ENCODE data around the gene CETP.

Gene CETP

DNA sequence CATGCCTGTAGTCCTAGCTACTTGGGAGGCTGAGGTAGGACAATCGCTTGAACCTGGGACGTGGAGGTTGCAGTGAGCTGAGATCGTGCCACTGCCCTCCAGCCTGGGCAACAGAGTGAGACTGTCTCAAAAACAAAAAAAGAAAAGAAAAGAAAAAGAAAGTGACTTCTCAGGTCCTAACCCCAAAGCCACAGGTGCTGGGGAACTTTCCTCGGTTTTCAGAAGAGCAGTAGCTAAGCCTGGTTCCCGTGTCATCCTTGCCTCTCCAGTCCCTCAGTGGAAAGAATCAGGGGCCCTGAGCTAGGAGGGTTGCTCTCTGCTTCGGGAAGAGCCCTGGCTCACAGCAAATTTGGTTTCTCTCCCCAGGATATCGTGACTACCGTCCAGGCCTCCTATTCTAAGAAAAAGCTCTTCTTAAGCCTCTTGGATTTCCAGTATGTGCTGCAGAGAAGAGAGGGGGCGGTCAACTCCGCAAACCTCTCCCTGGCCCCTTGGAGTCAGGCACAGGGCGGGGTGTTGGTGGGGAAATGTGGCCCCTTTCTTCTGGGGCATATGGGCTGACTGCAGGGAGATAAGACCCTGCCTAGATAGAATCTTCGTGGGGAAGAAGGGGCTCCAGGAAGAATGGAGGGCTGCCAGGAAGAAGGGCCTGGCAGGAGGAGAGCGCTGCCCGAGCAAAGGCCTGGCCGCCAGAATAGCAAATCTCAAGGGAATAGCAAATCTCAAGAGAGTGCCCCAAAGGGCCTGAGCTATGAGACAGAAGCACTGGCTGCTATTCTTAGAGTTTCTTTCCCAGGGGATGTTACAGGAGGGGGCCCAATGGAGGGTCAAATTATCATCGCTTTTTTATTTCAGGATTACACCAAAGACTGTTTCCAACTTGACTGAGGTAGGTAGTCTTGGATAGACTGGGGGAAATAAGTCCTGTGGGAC is 19.3 kb downstream of the CETP start:
- Histone ChIP-seq H3K9ac (no peak overlapping the region), H3K27ac (no peak overlapping the region), H3K36me3 (ENCODE audit: control insufficient read depth, insufficient read depth, low read length) (no peaks in the 10 kb centered on the region), H3K9me3 (ENCODE audit: control insufficient read depth, low read length) (no peaks in the 10 kb centered on the region), H3K4me2 (ENCODE audit: low read length) (no peak overlapping the region), H2AFZ (no peak overlapping the region), H3K4me1 (no peaks in the 10 kb centered on the region), H3K4me3 (ENCODE audit: low read depth, low read length) (no peak overlapping the region), H3K27me3 (ENCODE audit: control insufficient read depth, insufficient read depth, low read length) (no peaks in the 10 kb centered on the region), H3K79me2 (no peaks in the 10 kb centered on the region)
- TF ChIP-seq, protein P1, sequence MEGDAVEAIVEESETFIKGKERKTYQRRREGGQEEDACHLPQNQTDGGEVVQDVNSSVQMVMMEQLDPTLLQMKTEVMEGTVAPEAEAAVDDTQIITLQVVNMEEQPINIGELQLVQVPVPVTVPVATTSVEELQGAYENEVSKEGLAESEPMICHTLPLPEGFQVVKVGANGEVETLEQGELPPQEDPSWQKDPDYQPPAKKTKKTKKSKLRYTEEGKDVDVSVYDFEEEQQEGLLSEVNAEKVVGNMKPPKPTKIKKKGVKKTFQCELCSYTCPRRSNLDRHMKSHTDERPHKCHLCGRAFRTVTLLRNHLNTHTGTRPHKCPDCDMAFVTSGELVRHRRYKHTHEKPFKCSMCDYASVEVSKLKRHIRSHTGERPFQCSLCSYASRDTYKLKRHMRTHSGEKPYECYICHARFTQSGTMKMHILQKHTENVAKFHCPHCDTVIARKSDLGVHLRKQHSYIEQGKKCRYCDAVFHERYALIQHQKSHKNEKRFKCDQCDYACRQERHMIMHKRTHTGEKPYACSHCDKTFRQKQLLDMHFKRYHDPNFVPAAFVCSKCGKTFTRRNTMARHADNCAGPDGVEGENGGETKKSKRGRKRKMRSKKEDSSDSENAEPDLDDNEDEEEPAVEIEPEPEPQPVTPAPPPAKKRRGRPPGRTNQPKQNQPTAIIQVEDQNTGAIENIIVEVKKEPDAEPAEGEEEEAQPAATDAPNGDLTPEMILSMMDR (IDR thresholded peaks at IDR 0.05) = no peak

DNA sequence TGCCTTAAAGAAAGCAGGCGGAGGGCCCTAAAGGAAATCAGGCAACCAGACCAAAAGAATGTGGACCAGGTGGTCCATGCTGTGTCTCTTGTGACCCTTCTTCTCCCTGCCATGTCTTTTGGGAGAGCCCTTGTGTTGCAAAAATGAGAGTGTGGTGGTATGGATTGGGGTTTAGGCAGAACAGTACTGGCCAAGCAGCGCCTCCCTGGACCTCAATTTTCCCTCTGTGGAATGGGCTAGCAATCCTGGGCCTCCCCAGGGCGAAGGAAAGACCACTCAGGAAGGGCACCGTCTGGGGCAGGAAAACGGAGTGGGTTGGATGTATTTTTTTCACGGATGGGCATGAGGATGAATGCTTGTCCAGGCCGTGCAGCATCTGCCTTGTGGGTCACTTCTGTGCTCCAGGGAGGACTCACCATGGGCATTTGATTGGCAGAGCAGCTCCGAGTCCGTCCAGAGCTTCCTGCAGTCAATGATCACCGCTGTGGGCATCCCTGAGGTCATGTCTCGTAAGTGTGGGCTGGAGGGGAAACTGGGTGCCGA is 20.1 kb downstream of the CETP start:
- no peaks in the 10 kb centered on the region for H3K9me3 ChIP-seq (ENCODE audit: control insufficient read depth, low read length)
- no peak overlapping the region for H3K4me3 ChIP-seq (ENCODE audit: low read depth, low read length)
- no peaks in the 10 kb centered on the region for H3K79me2 ChIP-seq
- no peak overlapping the region for H3K9ac ChIP-seq
- no peak overlapping the region for H3K27ac ChIP-seq
- H3K4me2 ChIP-seq (ENCODE audit: low read length) = no peak overlapping the region
- no peaks in the 10 kb centered on the region for H3K4me1 ChIP-seq
- H3K27me3 ChIP-seq (ENCODE audit: control insufficient read depth, insufficient read depth, low read length) = no peaks in the 10 kb centered on the region
- H3K36me3 ChIP-seq (ENCODE audit: control insufficient read depth, insufficient read depth, low read length) = no peaks in the 10 kb centered on the region
- TF ChIP-seq, protein P1 (IDR thresholded peaks at IDR 0.05) = no peak
- no peak overlapping the region for H2AFZ ChIP-seq

DNA sequence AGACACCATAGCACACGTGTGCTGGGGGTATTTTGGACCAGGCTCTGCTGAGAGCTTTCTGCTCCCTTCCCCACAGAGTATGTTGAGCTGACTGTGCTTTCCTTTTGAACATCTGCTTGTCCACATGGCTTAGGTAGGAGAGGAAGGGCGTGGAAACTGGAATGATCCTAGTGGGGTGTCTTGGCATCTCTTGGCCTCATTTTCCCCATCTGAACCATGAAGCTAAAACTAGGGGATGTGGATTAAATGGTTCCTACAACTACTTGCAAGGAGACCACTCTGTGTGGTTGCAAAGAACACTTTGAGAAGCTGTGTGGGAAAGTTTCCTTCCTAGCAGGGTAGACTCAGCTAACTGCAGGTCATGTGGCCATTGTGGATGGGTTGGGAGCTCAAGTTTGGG is 20.9 kb downstream of the CETP start:
- H2AFZ ChIP-seq = no peak overlapping the region
- H3K4me1 ChIP-seq = no peaks in the 10 kb centered on the region
- H3K9me3 ChIP-seq (ENCODE audit: control insufficient read depth, low read length) = no peaks in the 10 kb centered on the region
- TF ChIP-seq, protein P1 (IDR thresholded peaks at IDR 0.05) = no peak
- no peaks in the 10 kb centered on the region for H3K27me3 ChIP-seq (ENCODE audit: control insufficient read depth, insufficient read depth, low read length)
- no peak overlapping the region for H3K4me3 ChIP-seq (ENCODE audit: low read depth, low read length)
- no peak overlapping the region for H3K27ac ChIP-seq
- no peaks in the 10 kb centered on the region for H3K79me2 ChIP-seq
- H3K4me2 ChIP-seq (ENCODE audit: low read length) = no peak overlapping the region
- H3K36me3 ChIP-seq (ENCODE audit: control insufficient read depth, insufficient read depth, low read length) = no peaks in the 10 kb centered on the region
- H3K9ac ChIP-seq = no peak overlapping the region

DNA sequence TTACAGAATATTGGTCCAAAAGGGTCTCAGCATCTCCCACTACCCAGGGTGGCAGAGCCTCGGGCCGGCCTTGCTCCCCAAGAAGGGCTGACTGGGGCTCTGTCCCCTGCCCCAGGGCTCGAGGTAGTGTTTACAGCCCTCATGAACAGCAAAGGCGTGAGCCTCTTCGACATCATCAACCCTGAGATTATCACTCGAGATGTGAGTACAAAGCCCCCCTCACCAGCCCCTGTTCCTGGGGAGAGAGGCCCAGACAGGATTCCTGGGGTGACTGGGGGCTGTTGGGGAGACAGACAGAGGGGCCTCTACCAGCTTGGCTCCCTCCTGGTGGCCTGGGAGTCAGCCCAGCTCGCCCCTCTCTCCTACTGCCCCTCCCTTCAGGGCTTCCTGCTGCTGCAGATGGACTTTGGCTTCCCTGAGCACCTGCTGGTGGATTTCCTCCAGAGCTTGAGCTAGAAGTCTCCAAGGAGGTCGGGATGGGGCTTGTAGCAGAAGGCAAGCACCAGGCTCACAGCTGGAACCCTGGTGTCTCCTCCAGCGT is 21.5 kb downstream of the CETP start:
- H3K9ac ChIP-seq = no peak overlapping the region
- no peak overlapping the region for H3K27ac ChIP-seq

More for the DNA sequence above, 21.5 kb downstream of the CETP start:
- Histone ChIP-seq H3K9me3 (ENCODE audit: control insufficient read depth, low read length) (no peaks in the 10 kb centered on the region), H3K4me2 (ENCODE audit: low read length) (no peak overlapping the region), H3K27me3 (ENCODE audit: control insufficient read depth, insufficient read depth, low read length) (no peaks in the 10 kb centered on the region), H3K4me3 (ENCODE audit: low read depth, low read length) (no peak overlapping the region), H3K4me1 (no peaks in the 10 kb centered on the region), H2AFZ (no peak overlapping the region), H3K79me2 (no peaks in the 10 kb centered on the region), H3K36me3 (ENCODE audit: control insufficient read depth, insufficient read depth, low read length) (no peaks in the 10 kb centered on the region)
- TF ChIP-seq, protein P1 (IDR thresholded peaks at IDR 0.05) = no peak
